ENCODE measurements around the gene EIF4E3. TPM values are rescaled to one million over a fixed set of nuclear protein-coding genes. Genes with fewer than 3 reads are reported as not detected.

EIF4E3 gene
- total and polyA plus RNA-seq, 2 donors (not counting 1 experiment from before 2014, with no cell fraction given), result 1.00 to 5.0 TPM

GRCh38 chr3:71652781-71653413 lies 72.3 kb downstream of the EIF4E3 start:
- H3K4me3 Mint-ChIP-seq, result no peak overlapping the region
- no peaks in the 10 kb centered on the region for H3K9me3 Mint-ChIP-seq (ENCODE audit: insufficient read depth)
- ATAC-seq (ENCODE audit: low read depth), result peak; percentile 45
- H3K36me3 ChIP-seq (replicated peaks in 1 of 2; ENCODE audit: control extremely low read depth in 1 of 2, control insufficient read depth in 1 of 2, extremely low read depth in 1 of 2, insufficient read depth in 2 of 2, low read length in 1 of 2), result no peaks in the 10 kb centered on the region
- H3K4me1 Mint-ChIP-seq, result peaks cover 3% of the 10 kb centered on the region
- CTCF ChIA-PET, result interaction anchor here (0.6 to 4.4 kb wide), 12 partner anchors 8 to 1589 kb away, joined by 3 to 58 read pairs (median 6); no protein-coding TSS in a partner anchor
- POLR2A ChIA-PET, result no interaction called here
- no peaks in the 10 kb centered on the region for H3K27me3 ChIP-seq (replicated peaks in 1 of 4; ENCODE audit: control extremely low read depth in 1 of 4, control insufficient read depth in 3 of 4, insufficient read depth in 4 of 4, low read length in 3 of 4)
- intact Hi-C loops (cut with micrococcal nuclease), result loop anchor here (1.0 kb wide), 2 partner anchors 1122 to 1533 kb away; no protein-coding TSS in a partner anchor
- no peaks in the 10 kb centered on the region for H3K9me3 ChIP-seq (ENCODE audit: control extremely low read depth in 1 of 3, control insufficient read depth in 2 of 3, insufficient read depth in 1 of 3, low read length in 2 of 3)
- no peaks in the 10 kb centered on the region for H3K79me2 ChIP-seq (ENCODE audit: control insufficient read depth, insufficient read depth, low read length)
- WGBS (ENCODE audit: insufficient coverage), result 45% methylated on average over 7 of the region's 14 CpGs
- H3K9ac ChIP-seq (ENCODE audit: low read length), result no peak overlapping the region
- no peak overlapping the region for H3K27ac Mint-ChIP-seq
- H2AFZ ChIP-seq (ENCODE audit: insufficient read depth, low read depth, low read length, poor library complexity, severe bottlenecking), result peak overlapping the region; percentile 10
- TF ChIP-seq CTCF (IDR thresholded peaks at IDR 0.05), result peak; percentile 80
- TF ChIP-seq EZH2 (IDR thresholded peaks at IDR 0.05; ENCODE audit: borderline replicate concordance, insufficient read depth, low read depth, low read length, poor library complexity, severe bottlenecking), result no peak
- H3K4me1 ChIP-seq (ENCODE audit: control insufficient read depth in 2 of 2, insufficient read depth in 2 of 2, low read length in 2 of 2), result peaks cover 0 to 3% of the 10 kb centered on the region in 2 donors
- no peak overlapping the region for H3K4me2 ChIP-seq (replicated peaks; ENCODE audit: low read depth, low read length, poor library complexity, severe bottlenecking)
- H4K20me1 ChIP-seq (ENCODE audit: control insufficient read depth, insufficient read depth, low read length, poor library complexity, severe bottlenecking), result no peaks in the 10 kb centered on the region
- peaks cover 6% of the 10 kb centered on the region for H3K27me3 Mint-ChIP-seq
- no peak overlapping the region for H3K27ac ChIP-seq (ENCODE audit: low read length in 2 of 2)
- no peak overlapping the region for H3K4me3 ChIP-seq (ENCODE audit: control extremely low read depth in 1 of 5, extremely low read depth in 1 of 5, insufficient read depth in 1 of 5, low read depth in 2 of 5, low read length in 4 of 5)
- DNase-seq, result peak; percentile 69

- no peaks in the 10 kb centered on the region for H3K9me3 Mint-ChIP-seq (ENCODE audit: insufficient read depth)
- no peak overlapping the region for H3K4me3 Mint-ChIP-seq
- peaks cover 8% of the 10 kb centered on the region for H3K27me3 Mint-ChIP-seq
- no peaks in the 10 kb centered on the region for H4K20me1 ChIP-seq (ENCODE audit: control insufficient read depth, insufficient read depth, low read length, poor library complexity, severe bottlenecking)
- H3K27ac Mint-ChIP-seq, result no peak overlapping the region
- ChIA-PET POLR2A (no interaction called here), CTCF (interaction anchor here (1.8 to 4.4 kb wide), 4 partner anchors 1102 to 1588 kb away, joined by 7 to 58 read pairs (median 24); no protein-coding TSS in a partner anchor)
- H3K4me1 ChIP-seq (ENCODE audit: control insufficient read depth in 2 of 2, insufficient read depth in 2 of 2, low read length in 2 of 2), result peaks cover 0 to 3% of the 10 kb centered on the region in 2 donors
- H3K9ac ChIP-seq (ENCODE audit: low read length), result no peak overlapping the region
- H3K27me3 ChIP-seq (replicated peaks in 1 of 4; ENCODE audit: control extremely low read depth in 1 of 4, control insufficient read depth in 3 of 4, insufficient read depth in 4 of 4, low read length in 3 of 4), result no peaks in the 10 kb centered on the region
- TF ChIP-seq EZH2 (IDR thresholded peaks at IDR 0.05; ENCODE audit: borderline replicate concordance, insufficient read depth, low read depth, low read length, poor library complexity, severe bottlenecking) (no peak), CTCF (IDR thresholded peaks at IDR 0.05) (no peak)
- H3K79me2 ChIP-seq (ENCODE audit: control insufficient read depth, insufficient read depth, low read length), result no peaks in the 10 kb centered on the region
- no peak overlapping the region for H3K4me2 ChIP-seq (replicated peaks; ENCODE audit: low read depth, low read length, poor library complexity, severe bottlenecking)
- no peak overlapping the region for H2AFZ ChIP-seq (ENCODE audit: insufficient read depth, low read depth, low read length, poor library complexity, severe bottlenecking)
- H3K27ac ChIP-seq (ENCODE audit: low read length in 2 of 2), result no peak overlapping the region
- no peaks in the 10 kb centered on the region for H3K36me3 ChIP-seq (replicated peaks in 1 of 2; ENCODE audit: control extremely low read depth in 1 of 2, control insufficient read depth in 1 of 2, extremely low read depth in 1 of 2, insufficient read depth in 2 of 2, low read length in 1 of 2)
- ATAC-seq (ENCODE audit: low read depth) (no peak), DNase-seq (no peak)
- WGBS (ENCODE audit: insufficient coverage), result 98% methylated on average over 5 of the region's 6 CpGs
- peaks cover 3% of the 10 kb centered on the region for H3K4me1 Mint-ChIP-seq
- H3K9me3 ChIP-seq (ENCODE audit: control extremely low read depth in 1 of 3, control insufficient read depth in 2 of 3, insufficient read depth in 1 of 3, low read length in 2 of 3), result no peaks in the 10 kb centered on the region
- intact Hi-C loops (cut with micrococcal nuclease), result loop anchor here (1.0 kb wide), 2 partner anchors 1120 to 1531 kb away; no protein-coding TSS in a partner anchor
- H3K4me3 ChIP-seq (ENCODE audit: control extremely low read depth in 1 of 5, extremely low read depth in 1 of 5, insufficient read depth in 1 of 5, low read depth in 2 of 5, low read length in 4 of 5), result no peak overlapping the region
Measured at GRCh38 chr3:71651625-71652024, 73.6 kb downstream of the EIF4E3 start.

Measured in B cell (primary cell).